ENCODE data around the gene TOM1L2. TPM values are rescaled to one million over a fixed set of nuclear protein-coding genes. Genes with fewer than 3 reads are reported as not detected.
A peak's percentile ranks its signal among the peaks of the same experiment; 100 is the strongest.

TOM1L2 gene
- polyA plus RNA-seq, 1 donor from 2014 or later = 40.9 TPM

DNA sequence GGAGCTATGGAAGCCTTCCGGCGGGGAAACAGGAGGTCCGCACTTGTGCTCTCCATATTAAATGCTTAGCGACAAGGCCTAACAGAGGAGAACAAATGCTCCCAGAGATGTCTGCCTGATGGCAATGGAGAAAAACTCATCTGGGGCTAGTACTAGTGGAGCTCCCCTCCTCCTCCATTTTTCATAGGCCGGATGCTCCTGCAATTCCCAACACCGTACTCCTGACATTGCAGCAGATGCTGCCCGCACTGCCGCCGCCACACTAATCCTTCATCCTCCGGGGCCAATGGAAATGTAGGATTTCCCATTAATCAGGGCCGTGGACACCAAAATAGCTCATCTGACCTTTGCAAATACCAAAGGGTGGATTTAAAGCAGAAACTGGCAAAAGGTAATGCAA is 27.5 kb downstream of the TOM1L2 start:
- Histone ChIP-seq H3K27me3 (ENCODE audit: insufficient read depth, low read depth, low read length) (no peaks in the 10 kb centered on the region), H3K9me3 (ENCODE audit: low read length) (no peaks in the 10 kb centered on the region), H3K4me2 (ENCODE audit: low read length) (no peak overlapping the region), H3K36me3 (ENCODE audit: insufficient read depth, low read length) (no peaks in the 10 kb centered on the region), H3K4me3 (ENCODE audit: low read length) (no peak overlapping the region), H3K9ac (ENCODE audit: low read length) (peak overlapping the region; percentile 28), H3K9me2 (ENCODE audit: insufficient read depth, low read length) (no peaks in the 10 kb centered on the region), H4K20me1 (ENCODE audit: insufficient read depth) (no peaks in the 10 kb centered on the region), H3K79me2 (replicated peaks; ENCODE audit: insufficient read depth, low read length) (peaks cover 9% of the 10 kb centered on the region), H3K27ac (ENCODE audit: low read length) (peak overlapping the region; percentile 72), H2AFZ (ENCODE audit: low read depth, low read length) (no peak overlapping the region), H3F3A (ENCODE audit: insufficient read depth, low read length, poor library complexity, severe bottlenecking) (no peaks in the 10 kb centered on the region)
- TF ChIP-seq SMC3 (conservative IDR thresholded peaks at IDR 0.05; ENCODE audit: poor library complexity) = no peak

DNA sequence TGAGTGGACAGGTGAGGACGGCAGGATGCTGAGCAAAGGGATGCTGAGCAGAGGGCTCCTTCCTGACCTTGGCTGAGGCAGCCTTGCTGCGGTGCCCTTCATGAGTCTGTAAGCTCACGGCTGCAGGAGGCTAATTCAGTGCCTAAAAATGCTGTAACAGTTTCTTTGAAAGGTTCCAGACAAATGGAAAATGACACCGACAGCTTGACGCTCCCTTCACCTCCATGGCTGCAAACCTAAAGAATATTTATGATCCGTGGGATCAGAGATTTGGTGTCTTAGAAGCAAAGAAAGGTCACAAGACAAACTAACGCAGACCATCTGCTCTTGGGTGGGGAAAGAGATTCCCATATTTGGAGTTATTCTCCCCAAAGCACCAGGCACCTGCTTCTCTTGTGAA is 28.0 kb downstream of the TOM1L2 start:
- H3K27me3 ChIP-seq (ENCODE audit: insufficient read depth, low read depth, low read length) = no peaks in the 10 kb centered on the region
- no peaks in the 10 kb centered on the region for H4K20me1 ChIP-seq (ENCODE audit: insufficient read depth)
- H3K4me3 ChIP-seq (ENCODE audit: low read length) = no peak overlapping the region
- H2AFZ ChIP-seq (ENCODE audit: low read depth, low read length) = no peak overlapping the region
- H3K9ac ChIP-seq (ENCODE audit: low read length) = peak overlapping the region; percentile 25
- no peak overlapping the region for H3K4me2 ChIP-seq (ENCODE audit: low read length)
- peak overlapping the region; percentile 72 for H3K27ac ChIP-seq (ENCODE audit: low read length)
- no peaks in the 10 kb centered on the region for H3F3A ChIP-seq (ENCODE audit: insufficient read depth, low read length, poor library complexity, severe bottlenecking)
- H3K9me2 ChIP-seq (ENCODE audit: insufficient read depth, low read length) = no peaks in the 10 kb centered on the region
- no peaks in the 10 kb centered on the region for H3K36me3 ChIP-seq (ENCODE audit: insufficient read depth, low read length)
- TF ChIP-seq TAF1 (IDR thresholded peaks at IDR 0.05; ENCODE audit: low read depth) (no peak), RAD21 (conservative IDR thresholded peaks at IDR 0.05) (no peak), EZH2 (IDR thresholded peaks at IDR 0.05; ENCODE audit: borderline replicate concordance, insufficient read depth, low read length, poor library complexity, severe bottlenecking) (no peak), MXI1 (conservative IDR thresholded peaks at IDR 0.05; ENCODE audit: poor library complexity, severe bottlenecking) (no peak), SMC3 (conservative IDR thresholded peaks at IDR 0.05; ENCODE audit: poor library complexity) (no peak), POLR2AphosphoS5 (IDR thresholded peaks at IDR 0.05) (no peak), EP300 (conservative IDR thresholded peaks at IDR 0.05; ENCODE audit: poor library complexity, severe bottlenecking) (no peak)
- TF ChIP-seq, protein P1, sequence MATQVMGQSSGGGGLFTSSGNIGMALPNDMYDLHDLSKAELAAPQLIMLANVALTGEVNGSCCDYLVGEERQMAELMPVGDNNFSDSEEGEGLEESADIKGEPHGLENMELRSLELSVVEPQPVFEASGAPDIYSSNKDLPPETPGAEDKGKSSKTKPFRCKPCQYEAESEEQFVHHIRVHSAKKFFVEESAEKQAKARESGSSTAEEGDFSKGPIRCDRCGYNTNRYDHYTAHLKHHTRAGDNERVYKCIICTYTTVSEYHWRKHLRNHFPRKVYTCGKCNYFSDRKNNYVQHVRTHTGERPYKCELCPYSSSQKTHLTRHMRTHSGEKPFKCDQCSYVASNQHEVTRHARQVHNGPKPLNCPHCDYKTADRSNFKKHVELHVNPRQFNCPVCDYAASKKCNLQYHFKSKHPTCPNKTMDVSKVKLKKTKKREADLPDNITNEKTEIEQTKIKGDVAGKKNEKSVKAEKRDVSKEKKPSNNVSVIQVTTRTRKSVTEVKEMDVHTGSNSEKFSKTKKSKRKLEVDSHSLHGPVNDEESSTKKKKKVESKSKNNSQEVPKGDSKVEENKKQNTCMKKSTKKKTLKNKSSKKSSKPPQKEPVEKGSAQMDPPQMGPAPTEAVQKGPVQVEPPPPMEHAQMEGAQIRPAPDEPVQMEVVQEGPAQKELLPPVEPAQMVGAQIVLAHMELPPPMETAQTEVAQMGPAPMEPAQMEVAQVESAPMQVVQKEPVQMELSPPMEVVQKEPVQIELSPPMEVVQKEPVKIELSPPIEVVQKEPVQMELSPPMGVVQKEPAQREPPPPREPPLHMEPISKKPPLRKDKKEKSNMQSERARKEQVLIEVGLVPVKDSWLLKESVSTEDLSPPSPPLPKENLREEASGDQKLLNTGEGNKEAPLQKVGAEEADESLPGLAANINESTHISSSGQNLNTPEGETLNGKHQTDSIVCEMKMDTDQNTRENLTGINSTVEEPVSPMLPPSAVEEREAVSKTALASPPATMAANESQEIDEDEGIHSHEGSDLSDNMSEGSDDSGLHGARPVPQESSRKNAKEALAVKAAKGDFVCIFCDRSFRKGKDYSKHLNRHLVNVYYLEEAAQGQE (IDR thresholded peaks at IDR 0.05; ENCODE audit: borderline replicate concordance) = no peak
- TF ChIP-seq, protein P2, sequence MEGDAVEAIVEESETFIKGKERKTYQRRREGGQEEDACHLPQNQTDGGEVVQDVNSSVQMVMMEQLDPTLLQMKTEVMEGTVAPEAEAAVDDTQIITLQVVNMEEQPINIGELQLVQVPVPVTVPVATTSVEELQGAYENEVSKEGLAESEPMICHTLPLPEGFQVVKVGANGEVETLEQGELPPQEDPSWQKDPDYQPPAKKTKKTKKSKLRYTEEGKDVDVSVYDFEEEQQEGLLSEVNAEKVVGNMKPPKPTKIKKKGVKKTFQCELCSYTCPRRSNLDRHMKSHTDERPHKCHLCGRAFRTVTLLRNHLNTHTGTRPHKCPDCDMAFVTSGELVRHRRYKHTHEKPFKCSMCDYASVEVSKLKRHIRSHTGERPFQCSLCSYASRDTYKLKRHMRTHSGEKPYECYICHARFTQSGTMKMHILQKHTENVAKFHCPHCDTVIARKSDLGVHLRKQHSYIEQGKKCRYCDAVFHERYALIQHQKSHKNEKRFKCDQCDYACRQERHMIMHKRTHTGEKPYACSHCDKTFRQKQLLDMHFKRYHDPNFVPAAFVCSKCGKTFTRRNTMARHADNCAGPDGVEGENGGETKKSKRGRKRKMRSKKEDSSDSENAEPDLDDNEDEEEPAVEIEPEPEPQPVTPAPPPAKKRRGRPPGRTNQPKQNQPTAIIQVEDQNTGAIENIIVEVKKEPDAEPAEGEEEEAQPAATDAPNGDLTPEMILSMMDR (IDR thresholded peaks at IDR 0.05; ENCODE audit: poor library complexity, severe bottlenecking) = no peak
- H3K9me3 ChIP-seq (ENCODE audit: low read length) = no peaks in the 10 kb centered on the region
- peaks cover 9% of the 10 kb centered on the region for H3K79me2 ChIP-seq (replicated peaks; ENCODE audit: insufficient read depth, low read length)

Data from neural cell (in vitro differentiated cells).